HEK293 (cell line): ENCODE data around the gene RAP1GAP.

Experiments used
- CTCF ChIA-PET: fragments of 350-600 bp; formaldehyde crosslinking; extraction: SDS; loops from one replicate; lab custom pipeline; 2021; ENCODE audit warnings: antibody characterized with exemption; lab: Yijun Ruan, JAX
- POLR2A ChIA-PET: fragments of 300-600 bp; formaldehyde crosslinking; extraction: SDS; loops from one replicate; lab custom pipeline; 2020; ENCODE audit warnings: antibody characterized with exemption, inconsistent platforms; lab: Yijun Ruan, JAX
- H3K27ac ChIP-seq: fragments of 200-500 bp; sonication (Bioruptor generic); 2 replicates; pipeline ENCODE4 v1.5.1; 2014; ENCODE audit warnings: low read depth, low read length, control low read depth, inconsistent platforms; ENCODE audit errors: extremely low read depth
- H3K36me3 ChIP-seq, 2 experiments: fragments of 200-500 bp in 1 of 2; sonication (Bioruptor generic) in 1 of 2; 1 replicate in 1 of 2; 2 replicates in 1 of 2; pipeline ENCODE4 v1.5.1; 2014 to 2017; ENCODE audit warnings: inconsistent platforms in 2 of 2, low read length in 2 of 2; ENCODE audit not compliant: control insufficient read depth in 2 of 2, insufficient read depth in 1 of 2
- H3K4me1 ChIP-seq: fragments of 200-500 bp; sonication (Bioruptor generic); 2 replicates; pipeline ENCODE4 v1.5.1; 2014; ENCODE audit warnings: mild to moderate bottlenecking, low read length, inconsistent platforms; ENCODE audit not compliant: control insufficient read depth, insufficient read depth
- H3K4me3 ChIP-seq: 2 replicates; pipeline ENCODE4 v1.5.1; 2011; ENCODE audit warnings: low read depth, mild to moderate bottlenecking, control low read depth, low read length, moderate library complexity
- H3K9me3 ChIP-seq: fragments of 200-500 bp; sonication (Bioruptor generic); 2 replicates; pipeline ENCODE4 v1.5.1; 2014; ENCODE audit warnings: low read depth, low read length, inconsistent platforms; ENCODE audit not compliant: control insufficient read depth, insufficient read depth
- EGR2 ChIP-seq: fragments of 450-650 bp; formaldehyde crosslinking; IDR thresholded peaks from 2 replicates; pipeline ENCODE4 v1.5.1; 2016; ENCODE audit warnings: low read depth, missing biosample characterization, missing genetic modification characterization
- GLIS1 ChIP-seq: fragments of 450-650 bp; formaldehyde crosslinking; IDR thresholded peaks from 2 replicates; pipeline ENCODE4 v1.5.1; 2016; ENCODE audit warnings: missing biosample characterization, missing genetic modification characterization
- GLIS2 ChIP-seq: fragments of 450-650 bp; formaldehyde crosslinking; IDR thresholded peaks from 2 replicates; pipeline ENCODE4 v1.5.1; 2016; ENCODE audit warnings: missing biosample characterization, missing genetic modification characterization
- KLF7 ChIP-seq: fragments of 450-650 bp; formaldehyde crosslinking; IDR thresholded peaks from 2 replicates; pipeline ENCODE4 v1.5.1; 2016; ENCODE audit warnings: missing biosample characterization, missing genetic modification characterization, borderline replicate concordance
- PRDM10 ChIP-seq: fragments of 450-650 bp; formaldehyde crosslinking; IDR thresholded peaks from 2 replicates; pipeline ENCODE4 v1.5.1; 2016; ENCODE audit warnings: missing biosample characterization, missing genetic modification characterization
- REPIN1 ChIP-seq: fragments of 450-650 bp; formaldehyde crosslinking; IDR thresholded peaks from 2 replicates; pipeline ENCODE4 v1.5.1; 2017; ENCODE audit warnings: missing biosample characterization, missing genetic modification characterization, low read depth
- ZFHX2 ChIP-seq: fragments of 450-650 bp; formaldehyde crosslinking; conservative IDR thresholded peaks from 2 replicates; pipeline ENCODE4 v1.5.1; 2016; ENCODE audit warnings: missing biosample characterization, missing genetic modification characterization
- ZFP69B ChIP-seq: fragments of 450-650 bp; formaldehyde crosslinking; IDR thresholded peaks from 2 replicates; pipeline ENCODE4 v1.5.1; 2016; ENCODE audit warnings: missing biosample characterization, missing genetic modification characterization
- ZNF214 ChIP-seq: fragments of 450-650 bp; formaldehyde crosslinking; IDR thresholded peaks from 2 replicates; pipeline ENCODE4 v1.5.1; 2017; ENCODE audit warnings: missing biosample characterization, mild to moderate bottlenecking, missing genetic modification characterization, borderline replicate concordance
- ZNF354C ChIP-seq: fragments of 450-650 bp; formaldehyde crosslinking; IDR thresholded peaks from 2 replicates; pipeline ENCODE4 v1.5.1; 2016; ENCODE audit warnings: missing biosample characterization, missing genetic modification characterization, low read depth, borderline replicate concordance
- ZNF426 ChIP-seq: fragments of 450-650 bp; formaldehyde crosslinking; IDR thresholded peaks from 2 replicates; pipeline ENCODE4 v1.5.1; 2017; ENCODE audit warnings: missing biosample characterization, missing genetic modification characterization, mild to moderate bottlenecking, inconsistent platforms, moderate library complexity
- ZNF555 ChIP-seq: fragments of 450-650 bp; formaldehyde crosslinking; conservative IDR thresholded peaks from 2 replicates; pipeline ENCODE4 v1.5.1; 2017; ENCODE audit warnings: missing biosample characterization, mild to moderate bottlenecking, missing genetic modification characterization, inconsistent platforms
- ZNF585B ChIP-seq: fragments of 450-650 bp; formaldehyde crosslinking; IDR thresholded peaks from 2 replicates; pipeline ENCODE4 v1.5.1; 2016; ENCODE audit warnings: missing biosample characterization, missing genetic modification characterization
- ZNF596 ChIP-seq: fragments of 450-650 bp; IDR thresholded peaks from 2 replicates; pipeline ENCODE4 v1.5.0; 2018; ENCODE audit warnings: missing biosample characterization, mild to moderate bottlenecking, missing genetic modification characterization, moderate library complexity
- ZNF664 ChIP-seq: fragments of 450-650 bp; formaldehyde crosslinking; IDR thresholded peaks from 2 replicates; pipeline ENCODE4 v1.5.1; 2016; ENCODE audit warnings: missing biosample characterization, missing genetic modification characterization
- ZNF704 ChIP-seq: fragments of 450-650 bp; formaldehyde crosslinking; IDR thresholded peaks from 2 replicates; pipeline ENCODE4 v1.5.1; 2016; ENCODE audit warnings: missing biosample characterization, missing genetic modification characterization
- ZNF768 ChIP-seq: fragments of 450-650 bp; formaldehyde crosslinking; IDR thresholded peaks from 2 replicates; pipeline ENCODE4 v1.5.1; 2018; ENCODE audit warnings: missing biosample characterization, mild to moderate bottlenecking, missing genetic modification characterization

Gene RAP1GAP

DNA sequence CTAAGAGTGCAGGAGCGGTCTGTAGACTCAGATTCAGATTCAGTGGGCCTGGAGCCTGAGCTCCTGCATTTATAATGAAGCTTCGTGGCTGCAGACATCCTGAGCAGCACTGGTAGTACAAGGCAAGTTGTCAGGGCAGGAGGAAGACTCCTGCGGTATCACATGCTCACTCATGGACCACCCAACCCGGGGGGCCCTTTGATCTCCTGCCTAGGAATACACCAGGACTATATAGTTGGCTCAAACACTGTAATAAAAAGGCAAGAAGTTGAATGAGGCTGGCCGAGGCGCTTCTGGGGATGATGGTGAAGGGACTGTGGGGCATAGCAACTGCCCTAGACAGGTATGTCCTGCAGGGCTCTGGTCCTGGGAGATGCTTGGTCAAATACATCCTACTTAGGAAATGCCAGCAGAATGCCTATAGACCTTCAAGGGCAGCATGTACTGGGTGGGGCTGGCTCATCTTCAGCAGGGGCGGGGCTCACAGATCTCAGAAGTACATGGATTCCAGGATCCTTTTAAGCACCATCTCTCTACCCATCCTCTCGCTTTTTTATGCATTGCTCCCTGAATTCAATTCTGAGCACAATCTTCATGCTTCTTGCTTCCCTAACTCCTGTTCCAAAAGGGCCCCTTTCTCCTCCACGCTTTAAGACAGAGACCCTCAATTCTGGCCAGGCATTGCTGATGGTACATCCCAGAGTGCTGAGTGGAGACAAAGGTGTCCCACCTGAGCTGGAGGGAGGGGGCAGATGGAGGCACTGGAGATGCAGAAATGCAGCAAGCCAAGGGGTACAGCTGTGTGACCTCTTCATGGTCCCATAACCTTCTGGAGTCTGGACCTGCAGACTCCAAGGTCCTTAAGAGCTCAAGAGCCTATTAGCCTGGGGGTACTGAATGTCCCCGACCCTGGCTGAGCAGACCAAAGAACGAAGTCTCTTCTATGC lies 2.1 kb upstream of the RAP1GAP start:
- CTCF ChIA-PET: interaction anchor here (0.5 to 1.5 kb wide), 2 partner anchors 13 to 32 kb away, joined by 3 to 4 read pairs; no protein-coding TSS in a partner anchor
- no peak for TF ChIP-seq REPIN1 (tag by site-specific recombination)
- no peak for TF ChIP-seq ZNF768 (tag by site-specific recombination)
- TF ChIP-seq ZNF214: no peak
- peak; percentile 55 for TF ChIP-seq PRDM10
- POLR2A ChIA-PET: interaction anchor here (0.6 kb wide), 1 partner anchor 12 kb away, joined by 3 read pairs; no protein-coding TSS in a partner anchor
- H3K36me3 ChIP-seq: no peaks in the 10 kb centered on the region
- no peaks in the 10 kb centered on the region for H3K9me3 ChIP-seq
- H3K4me1 ChIP-seq: no peaks in the 10 kb centered on the region
- no peak overlapping the region for H3K27ac ChIP-seq
- no peak overlapping the region for H3K4me3 ChIP-seq

GRCh38 chr1:21670059-21670881 lies 1.1 kb upstream of the RAP1GAP start:
- H3K9me3 ChIP-seq: no peaks in the 10 kb centered on the region
- no peaks in the 10 kb centered on the region for H3K4me1 ChIP-seq
- no peak overlapping the region for H3K4me3 ChIP-seq
- ChIA-PET CTCF (interaction anchor here (0.5 to 1.5 kb wide), 2 partner anchors 12 to 33 kb away, joined by 3 to 4 read pairs; no protein-coding TSS in a partner anchor), POLR2A (interaction anchor here (1.4 kb wide), 1 partner anchor 112 kb away, joined by 4 read pairs; no protein-coding TSS in a partner anchor)
- TF ChIP-seq ZNF354C: no peak
- peak; percentile 88 for TF ChIP-seq ZNF664 (tag by site-specific recombination)
- no peak for TF ChIP-seq ZNF585B (tag by site-specific recombination)
- TF ChIP-seq ZFHX2 (tag by site-specific recombination): peak; percentile 70
- TF ChIP-seq EGR2 (tag by site-specific recombination): peak; percentile 54
- TF ChIP-seq ZNF704: no peak
- no peak for TF ChIP-seq ZNF426 (tag by site-specific recombination)
- no peak overlapping the region for H3K27ac ChIP-seq
- no peaks in the 10 kb centered on the region for H3K36me3 ChIP-seq

GRCh38 chr1:21668951-21669257 lies 253 bp downstream of the RAP1GAP start:
- CTCF ChIA-PET: no interaction called here
- Histone ChIP-seq H3K4me1 (no peaks in the 10 kb centered on the region), H3K27ac (no peak overlapping the region), H3K36me3 (no peaks in the 10 kb centered on the region), H3K9me3 (no peaks in the 10 kb centered on the region), H3K4me3 (peak overlapping the region; percentile 32)
- POLR2A ChIA-PET: interaction anchor here (1.4 kb wide), 1 partner anchor 113 kb away, joined by 4 read pairs; no protein-coding TSS in a partner anchor
- TF ChIP-seq ZFP69B: no peak
- TF ChIP-seq KLF7 (tag by site-specific recombination): no peak
- no peak for TF ChIP-seq ZNF555
- TF ChIP-seq ZNF596 (tag by site-specific recombination): no peak
- no peak for TF ChIP-seq ZNF354C
- peak; percentile 22; the same call in 1 of the 2 replicates for TF ChIP-seq GLIS1 (tag by site-specific recombination)
- peak; percentile 34 for TF ChIP-seq GLIS2 (tag by site-specific recombination)
- TF ChIP-seq ZFHX2 (tag by site-specific recombination): peak; percentile 88
- TF ChIP-seq, all 188 proteins: peak for 3
